Activated CD4-positive, alpha-beta T cell treated with anti-CD3 and anti-CD28 coated beads, Interleukin-2, amount 50 U/mL, for 24 hours (primary cell): ENCODE data around the gene NUDT4.
A peak's percentile ranks its signal among the peaks of the same experiment; 100 is the strongest.

Experiments used
- DNase-seq, 2 donors: peaks; one replicate each; pipeline ENCODE4 v3.0.0-alpha.2; 2020; ENCODE audit warnings: low read depth in 1 of 2, low spot score in 1 of 2

The NUDT4 gene

GRCh38 chr12:93377252-93378195 is at the start of gene NUDT4:
Gene NUDT4 (plus strand): TSS chr12:93377925. CDS start chr12:93378323, 398 bp downstream.
- peak; percentile 94 to 95 for DNase-seq

- DNase-seq: no peak
Measured at GRCh38 chr12:93333054-93333453, 44.7 kb upstream of the NUDT4 start.

GRCh38 chr12:93333828-93334227 is 43.9 kb upstream of the NUDT4 start:
- DNase-seq: no peak

GRCh38 chr12:93335603-93336162 is 42.0 kb upstream of the NUDT4 start:
- DNase-seq: no peak

GRCh38 chr12:93336291-93336741 is 41.4 kb upstream of the NUDT4 start:
- no peak for DNase-seq

- DNase-seq: no peak
Measured at GRCh38 chr12:93338598-93338997, 39.1 kb upstream of the NUDT4 start.

- no peak for DNase-seq
Measured at GRCh38 chr12:93339695-93340094, 38.0 kb upstream of the NUDT4 start.

GRCh38 chr12:93341409-93342049 is 36.2 kb upstream of the NUDT4 start:
- no peak for DNase-seq

- DNase-seq: no peak
Measured at GRCh38 chr12:93347054-93347785, 30.5 kb upstream of the NUDT4 start.

GRCh38 chr12:93348575-93349435 is 28.9 kb upstream of the NUDT4 start:
- DNase-seq: no peak

- DNase-seq: no peak
Measured at GRCh38 chr12:93351726-93352125, 26.0 kb upstream of the NUDT4 start.

GRCh38 chr12:93352321-93352720 is 25.4 kb upstream of the NUDT4 start:
- no peak for DNase-seq

- DNase-seq: no peak
Measured at GRCh38 chr12:93356214-93356613, 21.5 kb upstream of the NUDT4 start.

GRCh38 chr12:93358058-93358457 is 19.7 kb upstream of the NUDT4 start:
- no peak for DNase-seq

- no peak for DNase-seq
Measured at GRCh38 chr12:93358821-93359220, 18.9 kb upstream of the NUDT4 start.

GRCh38 chr12:93360688-93361087 is 17.0 kb upstream of the NUDT4 start:
- no peak for DNase-seq

GRCh38 chr12:93361151-93361919 is 16.4 kb upstream of the NUDT4 start:
- no peak for DNase-seq

GRCh38 chr12:93363841-93364297 is 13.9 kb upstream of the NUDT4 start:
- no peak for DNase-seq

- no peak for DNase-seq
Measured at GRCh38 chr12:93365616-93366405, 11.9 kb upstream of the NUDT4 start.
